ENCODE results near the gene ELK3. TPM values are rescaled to one million over a fixed set of nuclear protein-coding genes. Genes with fewer than 3 reads are reported as not detected.

ELK3 gene
- total and polyA plus RNA-seq, 2 of the 13 experiments (the other 11 are each of a cell fraction or from before 2014, with no cell fraction given), result 2.9 to 3.2 TPM

GRCh38 chr12:96170762-96171161 is 23.4 kb upstream of the ELK3 start:
- ChIA-PET POLR2A (no interaction called here), CTCF (ENCODE audit: low intra/inter-chr PET ratio, low total read pairs) (no interaction called here)
- Histone ChIP-seq H2AFZ (ENCODE audit: low read length) (no peak overlapping the region), H3K4me2 (ENCODE audit: low read depth, low read length) (no peak overlapping the region), H3K27ac (ENCODE audit: extremely low read length, insufficient read depth, low read length) (no peak overlapping the region), H3K9ac (ENCODE audit: insufficient read depth, low read depth, low read length) (no peak overlapping the region), H3K79me2 (ENCODE audit: insufficient read depth, low read length) (no peaks in the 10 kb centered on the region), H3K27me3 (ENCODE audit: control insufficient read depth in 1 of 2, insufficient read depth in 2 of 2, low read length in 2 of 2) (peaks cover 0 to 21% of the 10 kb centered on the region in 2 experiments; a peak in 1 of 5 replicates), H3K4me1 (ENCODE audit: insufficient read depth, low read length) (no peaks in the 10 kb centered on the region), H3K4me3 (replicated peaks in 1 of 3; ENCODE audit: insufficient read depth in 1 of 3, low read depth in 2 of 3, low read length in 3 of 3) (no peak overlapping the region), H4K20me1 (ENCODE audit: insufficient read depth, low read length) (no peaks in the 10 kb centered on the region), H3K36me3 (replicated peaks in 1 of 2; ENCODE audit: control insufficient read depth in 1 of 2, insufficient read depth in 2 of 2, low read length in 2 of 2) (no peaks in the 10 kb centered on the region), H3K9me3 (ENCODE audit: low read length) (no peaks in the 10 kb centered on the region)
- intact Hi-C loops (cut with micrococcal nuclease; ENCODE audit: unreplicated experiment) (no loop called here), in situ Hi-C loops (cut with HindIII; ENCODE audit: extremely low pct_ligation_motif_present, low pct_unique_long_range_greater_than_20kb) (no loop called here)
- BruUV-seq (replicated peaks), result no TSS peak
- no peak for FAIRE-seq
- WGBS (ENCODE audit: low lambda C conversion rate), result 25% methylated on average over 5 of the region's 5 CpGs
- DNase-seq (ENCODE audit: low spot score), result no peak
- no peak for ATAC-seq
- no peak for TF ChIP-seq ZNF770 (CRISPR knock-in tag; IDR thresholded peaks at IDR 0.05)
- no peak for TF ChIP-seq ZNF333 (CRISPR knock-in tag; IDR thresholded peaks at IDR 0.05; ENCODE audit: borderline replicate concordance)
- TF ChIP-seq, protein P1, sequence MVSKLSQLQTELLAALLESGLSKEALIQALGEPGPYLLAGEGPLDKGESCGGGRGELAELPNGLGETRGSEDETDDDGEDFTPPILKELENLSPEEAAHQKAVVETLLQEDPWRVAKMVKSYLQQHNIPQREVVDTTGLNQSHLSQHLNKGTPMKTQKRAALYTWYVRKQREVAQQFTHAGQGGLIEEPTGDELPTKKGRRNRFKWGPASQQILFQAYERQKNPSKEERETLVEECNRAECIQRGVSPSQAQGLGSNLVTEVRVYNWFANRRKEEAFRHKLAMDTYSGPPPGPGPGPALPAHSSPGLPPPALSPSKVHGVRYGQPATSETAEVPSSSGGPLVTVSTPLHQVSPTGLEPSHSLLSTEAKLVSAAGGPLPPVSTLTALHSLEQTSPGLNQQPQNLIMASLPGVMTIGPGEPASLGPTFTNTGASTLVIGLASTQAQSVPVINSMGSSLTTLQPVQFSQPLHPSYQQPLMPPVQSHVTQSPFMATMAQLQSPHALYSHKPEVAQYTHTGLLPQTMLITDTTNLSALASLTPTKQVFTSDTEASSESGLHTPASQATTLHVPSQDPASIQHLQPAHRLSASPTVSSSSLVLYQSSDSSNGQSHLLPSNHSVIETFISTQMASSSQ (IDR thresholded peaks at IDR 0.05; ENCODE audit: low read depth), result no peak
- TF ChIP-seq, protein P1 (CRISPR knock-in tag; IDR thresholded peaks at IDR 0.05; ENCODE audit: borderline replicate concordance), result no peak
- no peak for TF ChIP-seq SMYD3 (CRISPR knock-in tag; IDR thresholded peaks at IDR 0.05)
- no peak for TF ChIP-seq ZNF3 (CRISPR knock-in tag; IDR thresholded peaks at IDR 0.05)
- TF ChIP-seq, protein P2, sequence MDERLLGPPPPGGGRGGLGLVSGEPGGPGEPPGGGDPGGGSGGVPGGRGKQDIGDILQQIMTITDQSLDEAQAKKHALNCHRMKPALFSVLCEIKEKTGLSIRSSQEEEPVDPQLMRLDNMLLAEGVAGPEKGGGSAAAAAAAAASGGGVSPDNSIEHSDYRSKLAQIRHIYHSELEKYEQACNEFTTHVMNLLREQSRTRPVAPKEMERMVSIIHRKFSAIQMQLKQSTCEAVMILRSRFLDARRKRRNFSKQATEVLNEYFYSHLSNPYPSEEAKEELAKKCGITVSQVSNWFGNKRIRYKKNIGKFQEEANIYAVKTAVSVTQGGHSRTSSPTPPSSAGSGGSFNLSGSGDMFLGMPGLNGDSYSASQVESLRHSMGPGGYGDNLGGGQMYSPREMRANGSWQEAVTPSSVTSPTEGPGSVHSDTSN (CRISPR knock-in tag; IDR thresholded peaks at IDR 0.05), result no peak
- TF ChIP-seq HHEX (CRISPR knock-in tag; IDR thresholded peaks at IDR 0.05), result no peak
- TF ChIP-seq SMARCE1 (IDR thresholded peaks at IDR 0.05; ENCODE audit: borderline replicate concordance), result no peak
- TF ChIP-seq ZNF460 (CRISPR knock-in tag; IDR thresholded peaks at IDR 0.05; ENCODE audit: borderline replicate concordance), result no peak
- no peak for TF ChIP-seq SUZ12 (IDR thresholded peaks at IDR 0.05; ENCODE audit: low read depth, low read length)
- no peak for TF ChIP-seq ZNF839 (CRISPR knock-in tag; IDR thresholded peaks at IDR 0.05; ENCODE audit: borderline replicate concordance)
- TF ChIP-seq, protein P3, sequence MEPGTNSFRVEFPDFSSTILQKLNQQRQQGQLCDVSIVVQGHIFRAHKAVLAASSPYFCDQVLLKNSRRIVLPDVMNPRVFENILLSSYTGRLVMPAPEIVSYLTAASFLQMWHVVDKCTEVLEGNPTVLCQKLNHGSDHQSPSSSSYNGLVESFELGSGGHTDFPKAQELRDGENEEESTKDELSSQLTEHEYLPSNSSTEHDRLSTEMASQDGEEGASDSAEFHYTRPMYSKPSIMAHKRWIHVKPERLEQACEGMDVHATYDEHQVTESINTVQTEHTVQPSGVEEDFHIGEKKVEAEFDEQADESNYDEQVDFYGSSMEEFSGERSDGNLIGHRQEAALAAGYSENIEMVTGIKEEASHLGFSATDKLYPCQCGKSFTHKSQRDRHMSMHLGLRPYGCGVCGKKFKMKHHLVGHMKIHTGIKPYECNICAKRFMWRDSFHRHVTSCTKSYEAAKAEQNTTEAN (CRISPR knock-in tag; conservative IDR thresholded peaks at IDR 0.05), result no peak

Measured in HepG2 (cell line).